ENCODE measurements around the gene SWT1.
"Not testable (repeated sequence)": the region's sequence is repeated elsewhere in the genome, so short reads cannot be mapped to it uniquely, and the experiment has no call there.

Gene SWT1

GRCh38 chr1:185318431-185319138 is 161.6 kb downstream of the SWT1 start:
- no peak for DNase-seq (ENCODE audit: low read depth, low spot score)

GRCh38 chr1:185319139-185319475 is 162.1 kb downstream of the SWT1 start:
- DNase-seq (ENCODE audit: low read depth, low spot score), result no peak

- DNase-seq (ENCODE audit: low read depth, low spot score), result not testable (repeated sequence)
Measured at GRCh38 chr1:185321104-185321503, 164.1 kb downstream of the SWT1 start.

- DNase-seq (ENCODE audit: low read depth, low spot score), result not testable (repeated sequence)
Measured at GRCh38 chr1:185321653-185322221, 164.8 kb downstream of the SWT1 start.

DNA sequence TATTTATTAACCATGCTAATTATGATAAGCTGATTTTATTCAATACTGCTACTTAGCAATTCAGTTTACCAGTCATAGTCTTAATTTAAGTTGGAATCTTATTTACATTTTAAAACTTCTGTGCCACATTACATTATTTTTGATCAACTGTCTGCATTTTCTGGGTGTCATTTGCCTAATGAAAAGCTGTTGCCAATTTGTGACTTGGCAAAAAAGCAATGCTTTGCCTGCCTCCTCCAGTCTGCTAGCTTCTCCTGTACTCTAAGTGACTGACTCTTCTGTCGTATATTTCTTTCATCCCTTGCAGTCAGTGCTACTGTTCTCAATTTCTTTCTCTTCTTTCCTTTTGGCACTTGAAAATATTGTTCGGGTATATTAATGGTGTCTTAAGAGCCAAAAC is 165.7 kb downstream of the SWT1 start:
- no peak for DNase-seq (ENCODE audit: low read depth, low spot score)

DNA sequence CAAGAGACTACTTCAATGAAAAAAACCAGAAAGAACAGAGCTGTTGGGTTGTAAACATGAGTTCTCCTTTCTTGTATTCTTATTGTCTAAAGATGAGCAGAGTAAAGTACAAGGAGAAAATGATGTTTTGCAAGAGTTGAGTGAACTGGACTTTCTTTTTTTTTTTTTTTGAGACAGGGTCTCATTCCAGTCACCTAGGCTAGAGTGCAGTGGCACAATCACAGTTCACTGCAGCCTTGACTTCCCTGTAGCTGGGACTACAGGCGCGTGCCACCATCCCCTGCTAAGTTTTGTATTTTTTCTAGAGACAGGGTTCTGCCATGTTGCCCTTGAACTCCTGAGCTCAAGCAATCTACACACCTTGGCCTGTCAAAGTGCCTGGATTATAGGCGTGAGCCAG is 167.2 kb downstream of the SWT1 start:
- DNase-seq (ENCODE audit: low read depth, low spot score), result no peak

DNA sequence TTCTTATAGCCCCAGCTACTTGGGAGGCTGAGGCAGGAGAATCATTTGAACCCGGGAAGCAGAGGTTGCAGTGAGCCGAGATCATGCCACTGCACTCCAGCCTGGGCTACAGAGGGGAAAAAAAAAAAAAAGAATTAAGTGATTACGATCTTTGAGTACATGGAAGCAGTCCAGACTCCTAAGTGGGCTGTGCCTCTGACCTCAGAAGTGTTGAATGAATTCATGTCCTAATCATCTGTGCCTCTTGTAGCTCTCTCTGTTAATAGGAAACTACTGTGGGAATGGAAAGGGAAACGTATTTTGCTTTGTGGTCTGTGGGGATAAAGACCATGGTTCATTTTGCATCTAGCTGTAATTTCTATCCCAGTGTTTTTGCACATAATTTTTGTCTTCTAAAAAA is 168.4 kb downstream of the SWT1 start:
- DNase-seq (ENCODE audit: low read depth, low spot score), result no peak

GRCh38 chr1:185328255-185328654 is 171.3 kb downstream of the SWT1 start:
- no peak for DNase-seq (ENCODE audit: low read depth, low spot score)

DNA sequence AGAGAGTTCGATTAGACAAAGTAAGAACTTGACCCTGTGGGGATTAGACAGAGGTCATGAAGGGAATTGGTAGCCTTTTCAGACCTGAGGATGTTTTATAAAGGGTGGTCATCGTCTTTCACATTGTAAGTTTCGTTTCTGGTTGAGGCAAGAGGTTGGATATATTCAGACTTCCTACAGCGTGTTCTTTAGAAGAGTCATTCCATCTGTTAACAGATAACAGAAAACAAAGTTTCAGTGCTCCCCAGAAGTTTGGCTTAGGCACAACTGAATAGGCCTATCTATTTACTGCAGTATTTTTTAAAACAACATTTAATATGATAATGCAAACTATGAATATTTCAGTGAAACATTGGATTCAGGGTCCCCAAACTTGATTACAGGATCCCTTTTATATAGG is 177.2 kb downstream of the SWT1 start:
- DNase-seq (ENCODE audit: low read depth, low spot score), result no peak

- no peak for DNase-seq (ENCODE audit: low read depth, low spot score)
Measured at GRCh38 chr1:185337246-185337645, 180.3 kb downstream of the SWT1 start.

GRCh38 chr1:185338719-185339622 is 182.0 kb downstream of the SWT1 start:
- DNase-seq (ENCODE audit: low read depth, low spot score), result no peak

- no peak for DNase-seq (ENCODE audit: low read depth, low spot score)
Measured at GRCh38 chr1:185341196-185341781, 184.3 kb downstream of the SWT1 start.

Data from iPS DF 19.7 (cell line).